ENCODE data around the gene VEGFB. TPM values are rescaled to one million over a fixed set of nuclear protein-coding genes. Genes with fewer than 3 reads are reported as not detected.
A peak's percentile ranks its signal among the peaks of the same experiment; 100 is the strongest.

Gene VEGFB
- total RNA-seq, 1 experiment from 2014 or later: 61.7 TPM

DNA sequence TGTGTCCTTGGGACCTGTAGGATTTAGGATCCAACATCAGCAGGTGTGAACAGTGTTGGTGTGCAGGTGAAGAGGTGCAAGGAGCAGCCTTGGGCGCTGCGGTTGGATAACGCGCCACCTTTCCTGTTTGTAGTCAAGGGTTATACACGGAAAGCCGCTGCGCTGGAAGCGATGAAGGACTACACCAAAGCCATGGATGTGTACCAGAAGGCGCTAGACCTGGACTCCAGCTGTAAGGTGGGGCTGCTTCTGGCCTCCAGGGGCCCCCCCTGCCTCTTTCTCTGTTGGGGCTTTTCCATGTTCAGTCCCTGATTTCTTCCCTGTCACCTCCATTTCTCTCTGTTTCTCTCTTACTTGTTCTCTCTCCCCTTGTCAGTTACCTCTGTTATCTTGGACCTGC, 31.4 kb upstream of the VEGFB start:
- no peak overlapping the region for H3K27ac Mint-ChIP-seq (ENCODE audit: unreplicated experiment)
- H3K36me3 ChIP-seq (ENCODE audit: control insufficient read depth, insufficient read depth, low read length): peaks cover 7% of the 10 kb centered on the region

DNA sequence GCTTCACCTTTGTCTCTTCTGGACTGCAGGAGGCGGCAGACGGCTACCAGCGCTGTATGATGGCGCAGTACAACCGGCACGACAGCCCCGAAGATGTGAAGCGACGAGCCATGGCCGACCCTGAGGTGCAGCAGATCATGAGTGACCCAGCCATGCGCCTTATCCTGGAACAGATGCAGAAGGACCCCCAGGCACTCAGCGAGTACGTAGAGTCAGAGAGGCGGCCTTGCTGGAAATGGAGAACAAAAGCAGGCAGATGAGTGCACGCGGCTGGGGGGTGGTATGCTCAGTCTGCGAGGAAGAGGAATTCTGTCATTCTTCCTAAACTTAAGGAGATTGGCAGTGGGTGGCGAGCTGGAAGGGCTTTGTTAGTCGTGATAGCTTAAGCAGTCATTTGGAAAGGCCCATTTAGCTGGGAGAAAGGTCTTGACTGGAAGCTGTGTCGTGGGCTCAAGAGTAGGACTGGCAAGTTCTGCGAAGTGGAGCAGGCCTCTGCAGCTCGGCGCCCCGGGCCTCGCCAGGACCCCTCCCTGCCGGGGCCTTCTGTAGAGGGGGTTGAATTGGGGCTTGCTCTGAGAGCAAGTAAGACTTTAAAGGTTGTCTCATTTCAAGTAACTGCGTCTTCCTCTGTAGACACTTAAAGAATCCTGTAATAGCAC, 30.8 kb upstream of the VEGFB start:
- Mint-ChIP-seq H3K9me3 (ENCODE audit: unreplicated experiment) (no peaks in the 10 kb centered on the region), H3K27ac (ENCODE audit: unreplicated experiment) (no peak overlapping the region), H3K36me3 (ENCODE audit: insufficient read depth, unreplicated experiment) (peaks cover 83% of the 10 kb centered on the region), H3K4me1 (ENCODE audit: low read depth, unreplicated experiment) (no peaks in the 10 kb centered on the region), H3K27me3 (ENCODE audit: insufficient read depth, unreplicated experiment) (no peaks in the 10 kb centered on the region), H3K4me3 (ENCODE audit: unreplicated experiment) (no peak overlapping the region)
- Histone ChIP-seq H3K4me3 (ENCODE audit: low read depth, low read length) (no peak overlapping the region), H3K36me3 (ENCODE audit: control insufficient read depth, insufficient read depth, low read length) (peaks cover 5% of the 10 kb centered on the region), H3K4me1 (no peaks in the 10 kb centered on the region), H3K9me3 (no peaks in the 10 kb centered on the region), H3K27me3 (replicated peaks; ENCODE audit: control insufficient read depth, insufficient read depth, low read length) (no peaks in the 10 kb centered on the region)
- BruUV-seq (replicated peaks): no TSS peak
- ChIA-PET CTCF (no interaction called here), POLR2A (interaction anchor here (1.9 kb wide), 1 partner anchor 18 kb away, joined by 7 read pairs; the partner anchor contains the start of gene STIP1)
- intact Hi-C loops (cut with micrococcal nuclease; ENCODE audit: unreplicated experiment): loop anchor here (1.0 kb wide), 1 partner anchor 31 kb away; the partner anchor contains the start of gene VEGFB
- DNase-seq: no peak
- TF ChIP-seq, protein P1, sequence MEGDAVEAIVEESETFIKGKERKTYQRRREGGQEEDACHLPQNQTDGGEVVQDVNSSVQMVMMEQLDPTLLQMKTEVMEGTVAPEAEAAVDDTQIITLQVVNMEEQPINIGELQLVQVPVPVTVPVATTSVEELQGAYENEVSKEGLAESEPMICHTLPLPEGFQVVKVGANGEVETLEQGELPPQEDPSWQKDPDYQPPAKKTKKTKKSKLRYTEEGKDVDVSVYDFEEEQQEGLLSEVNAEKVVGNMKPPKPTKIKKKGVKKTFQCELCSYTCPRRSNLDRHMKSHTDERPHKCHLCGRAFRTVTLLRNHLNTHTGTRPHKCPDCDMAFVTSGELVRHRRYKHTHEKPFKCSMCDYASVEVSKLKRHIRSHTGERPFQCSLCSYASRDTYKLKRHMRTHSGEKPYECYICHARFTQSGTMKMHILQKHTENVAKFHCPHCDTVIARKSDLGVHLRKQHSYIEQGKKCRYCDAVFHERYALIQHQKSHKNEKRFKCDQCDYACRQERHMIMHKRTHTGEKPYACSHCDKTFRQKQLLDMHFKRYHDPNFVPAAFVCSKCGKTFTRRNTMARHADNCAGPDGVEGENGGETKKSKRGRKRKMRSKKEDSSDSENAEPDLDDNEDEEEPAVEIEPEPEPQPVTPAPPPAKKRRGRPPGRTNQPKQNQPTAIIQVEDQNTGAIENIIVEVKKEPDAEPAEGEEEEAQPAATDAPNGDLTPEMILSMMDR (IDR thresholded peaks at IDR 0.05; ENCODE audit: insufficient read depth in 1 of 2, low read depth in 1 of 2, low read length in 1 of 2, severe bottlenecking in 1 of 2, unreplicated experiment in 1 of 2): no peak

More for the DNA sequence above, 31.4 kb upstream of the VEGFB start:
- Mint-ChIP-seq H3K9me3 (ENCODE audit: unreplicated experiment) (no peaks in the 10 kb centered on the region), H3K27me3 (ENCODE audit: insufficient read depth, unreplicated experiment) (no peaks in the 10 kb centered on the region), H3K4me1 (ENCODE audit: low read depth, unreplicated experiment) (no peaks in the 10 kb centered on the region), H3K4me3 (ENCODE audit: unreplicated experiment) (no peak overlapping the region), H3K36me3 (ENCODE audit: insufficient read depth, unreplicated experiment) (peaks cover 85% of the 10 kb centered on the region)
- CTCF ChIA-PET: no interaction called here
- intact Hi-C loops (cut with micrococcal nuclease; ENCODE audit: unreplicated experiment): no loop called here
- Histone ChIP-seq H3K4me1 (no peaks in the 10 kb centered on the region), H3K27me3 (replicated peaks; ENCODE audit: control insufficient read depth, insufficient read depth, low read length) (no peaks in the 10 kb centered on the region), H3K4me3 (ENCODE audit: low read depth, low read length) (no peak overlapping the region), H3K9me3 (no peaks in the 10 kb centered on the region)
- BruUV-seq (replicated peaks): no TSS peak
- TF ChIP-seq, protein P1 (IDR thresholded peaks at IDR 0.05; ENCODE audit: insufficient read depth in 1 of 2, low read depth in 1 of 2, low read length in 1 of 2, severe bottlenecking in 1 of 2, unreplicated experiment in 1 of 2): no peak
- no peak for DNase-seq
- POLR2A ChIA-PET: no interaction called here

DNA sequence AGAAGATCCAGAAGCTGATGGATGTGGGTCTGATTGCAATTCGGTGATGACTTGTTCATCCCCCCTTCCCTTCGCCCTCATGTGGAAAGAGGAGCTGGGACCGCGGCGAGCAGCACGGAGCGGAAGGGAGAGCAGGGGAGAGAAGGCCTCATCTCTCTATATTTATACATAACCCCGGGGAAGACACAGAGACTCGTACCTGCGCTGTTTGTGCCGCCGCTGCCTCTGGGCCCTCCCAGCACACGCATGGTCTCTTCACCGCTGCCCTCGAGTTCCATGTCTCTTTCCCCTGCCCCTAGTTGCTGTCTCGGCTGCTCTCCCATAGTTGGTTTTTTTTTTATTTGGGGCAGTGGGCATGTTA, 30.3 kb upstream of the VEGFB start:
- TSS peak; percentile 90 for BruUV-seq (replicated peaks)
- no peak overlapping the region for H3K4me3 ChIP-seq (ENCODE audit: low read depth, low read length)
- Mint-ChIP-seq H3K9me3 (ENCODE audit: unreplicated experiment) (no peaks in the 10 kb centered on the region), H3K27me3 (ENCODE audit: insufficient read depth, unreplicated experiment) (no peaks in the 10 kb centered on the region), H3K4me3 (ENCODE audit: unreplicated experiment) (no peak overlapping the region), H3K27ac (ENCODE audit: unreplicated experiment) (peak overlapping the region; percentile 39), H3K4me1 (ENCODE audit: low read depth, unreplicated experiment) (no peaks in the 10 kb centered on the region), H3K36me3 (ENCODE audit: insufficient read depth, unreplicated experiment) (peaks cover 83% of the 10 kb centered on the region)
- intact Hi-C loops (cut with micrococcal nuclease; ENCODE audit: unreplicated experiment): loop anchor here (1.0 kb wide), 1 partner anchor 30 kb away; the partner anchor contains the start of gene VEGFB
- H3K27me3 ChIP-seq (replicated peaks; ENCODE audit: control insufficient read depth, insufficient read depth, low read length): no peaks in the 10 kb centered on the region
- no peaks in the 10 kb centered on the region for H3K4me1 ChIP-seq
- ChIA-PET POLR2A (interaction anchor here (0.6 to 1.9 kb wide), 4 partner anchors 18 to 114 kb away, joined by 3 to 7 read pairs (median 6); partner anchors contain the start of genes ESRRA, PRDX5 and STIP1), CTCF (interaction anchor here (0.6 to 1.3 kb wide), 9 partner anchors 19 to 132 kb away, joined by 3 to 9 read pairs (median 6); partner anchors contain the start of genes NUDT22, STIP1 and TRPT1)
- H3K36me3 ChIP-seq (ENCODE audit: control insufficient read depth, insufficient read depth, low read length): peaks cover 5% of the 10 kb centered on the region
- no peak for DNase-seq
- TF ChIP-seq, protein P1 (IDR thresholded peaks at IDR 0.05; ENCODE audit: insufficient read depth in 1 of 2, low read depth in 1 of 2, low read length in 1 of 2, severe bottlenecking in 1 of 2, unreplicated experiment in 1 of 2): no peak
- no peaks in the 10 kb centered on the region for H3K9me3 ChIP-seq
